Keratinocyte (primary cell): Measurements from ENCODE around the gene PFAS. TPM values are rescaled to one million over a fixed set of nuclear protein-coding genes. Genes with fewer than 3 reads are reported as not detected.

Experiments used
- DNase-seq: peaks from one replicate; pipeline ENCODE4 v3.0.0-alpha.2; 2011; ENCODE audit warnings: low read depth, missing footprints, low spot score
- FAIRE-seq: peaks from 2 replicates; lab custom pipeline; 2011; peaks lifted over from hg19 to GRCh38; lab: Jason Lieb, UNC
- H2AFZ ChIP-seq: 2 replicates; pipeline ENCODE4 v1.6.0; 2012; ENCODE audit warnings: low read length, control low read depth, inconsistent platforms; ENCODE audit not compliant: control insufficient read depth
- H3K27ac ChIP-seq: 2 replicates; pipeline ENCODE4 v1.5.1; 2011; ENCODE audit warnings: low read length; ENCODE audit not compliant: control insufficient read depth, insufficient read depth
- H3K27me3 ChIP-seq: 3 replicates; pipeline ENCODE4 v1.6.0; 2011; ENCODE audit warnings: low read length; ENCODE audit not compliant: control insufficient read depth, insufficient read depth; ENCODE audit errors: extremely low read depth
- H3K36me3 ChIP-seq, 2 experiments: 2 replicates in 1 of 2; 3 replicates in 1 of 2; pipeline ENCODE4 v1.5.1; 2011; ENCODE audit warnings: low read length in 2 of 2, mild to moderate bottlenecking in 1 of 2; ENCODE audit not compliant: control insufficient read depth in 2 of 2, insufficient read depth in 2 of 2; ENCODE audit errors: extremely low read depth in 1 of 2
- H3K4me1 ChIP-seq: 3 replicates; pipeline ENCODE4 v1.5.1; 2011; ENCODE audit warnings: low read length; ENCODE audit not compliant: control insufficient read depth, insufficient read depth; ENCODE audit errors: extremely low read depth
- H3K4me2 ChIP-seq: 3 replicates; pipeline ENCODE4 v1.6.0; 2011; ENCODE audit warnings: low read depth, low read length; ENCODE audit not compliant: control insufficient read depth, insufficient read depth; ENCODE audit errors: extremely low read depth
- H3K4me3 ChIP-seq, 3 experiments: fragments of 200-600 bp in 1 of 3; sonication (generic) in 1 of 3; 2 replicates in 2 of 3; 3 replicates in 1 of 3; pipeline ENCODE4 v1.5.1; 2011 to 2016; ENCODE audit warnings: low read length in 3 of 3, mild to moderate bottlenecking in 3 of 3, control low read depth in 2 of 3, inconsistent platforms in 1 of 3, low read depth in 1 of 3, mixed read lengths in 1 of 3, mixed run types in 1 of 3, moderate library complexity in 1 of 3; ENCODE audit not compliant: control insufficient read depth in 2 of 3, insufficient read depth in 2 of 3; ENCODE audit errors: extremely low read depth in 1 of 3
- H3K79me2 ChIP-seq: 2 replicates; pipeline ENCODE4 v1.6.0; 2012; ENCODE audit warnings: low read length; ENCODE audit not compliant: control insufficient read depth, insufficient read depth
- H3K9ac ChIP-seq: 3 replicates; pipeline ENCODE4 v1.6.0; 2011; ENCODE audit warnings: low read length; ENCODE audit not compliant: control insufficient read depth, insufficient read depth; ENCODE audit errors: extremely low read depth
- H3K9me1 ChIP-seq: 3 replicates; pipeline ENCODE4 v1.6.0; 2011; ENCODE audit warnings: low read length; ENCODE audit not compliant: control insufficient read depth, insufficient read depth; ENCODE audit errors: extremely low read depth
- H3K9me3 ChIP-seq: 2 replicates; pipeline ENCODE4 v1.5.1; 2012; ENCODE audit warnings: low read depth, low read length; ENCODE audit not compliant: control insufficient read depth
- H4K20me1 ChIP-seq: 3 replicates; pipeline ENCODE4 v1.6.0; 2011; ENCODE audit warnings: low read length; ENCODE audit not compliant: control insufficient read depth, insufficient read depth; ENCODE audit errors: extremely low read depth
- CTCF ChIP-seq, 3 experiments: IDR thresholded peaks in 1 of 3; conservative IDR thresholded peaks in 1 of 3; optimal IDR thresholded peaks in 1 of 3; 2 replicates in 2 of 3; 3 replicates in 1 of 3; pipeline versions ENCODE3 to v1.5.1; 2011; ENCODE audit warnings: low read length in 3 of 3, mild to moderate bottlenecking in 3 of 3, moderate library complexity in 2 of 3, control low read depth in 1 of 3, inconsistent platforms in 1 of 3; ENCODE audit not compliant: insufficient read depth in 2 of 3; ENCODE audit errors: extremely low read depth in 1 of 3
- EZH2 ChIP-seq: IDR thresholded peaks from one replicate; pipeline ENCODE4 v1.6.1; 2012; ENCODE audit warnings: inconsistent platforms, mild to moderate bottlenecking, low read length, moderate library complexity
- dilution Hi-C: fragments of 300-500 bp; cut with MboI; formaldehyde crosslinking; loops from one replicate; pipeline ENCODE4 v1.7.0; 2020; ENCODE audit warnings: low sequenced_read_pairs; ENCODE audit not compliant: extremely low pct_ligation_motif_present
- polyA plus RNA-seq, 5 experiments: library from polyadenylated mRNA; depleted of rRNA in 3 of 5; stranded (reverse) in 3 of 5; stranded (forward) in 1 of 5; unstranded in 1 of 5; fragments of >200 nt; gene quantifications; 1 replicate in 1 of 5; 2 replicates in 3 of 5; 3 replicates in 1 of 5; pipeline versions ENCODE4 v1.2.1 to v1.2.3, GENCODE V29; 2011 to 2012; ENCODE audit warnings: missing spikeins in 2 of 5, low read depth in 1 of 5, low replicate concordance in 1 of 5

PFAS gene
- polyA plus RNA-seq, 1 donor (not counting 4 experiments of a cell fraction or from before 2014, with no cell fraction given) = 14.1 TPM

DNA sequence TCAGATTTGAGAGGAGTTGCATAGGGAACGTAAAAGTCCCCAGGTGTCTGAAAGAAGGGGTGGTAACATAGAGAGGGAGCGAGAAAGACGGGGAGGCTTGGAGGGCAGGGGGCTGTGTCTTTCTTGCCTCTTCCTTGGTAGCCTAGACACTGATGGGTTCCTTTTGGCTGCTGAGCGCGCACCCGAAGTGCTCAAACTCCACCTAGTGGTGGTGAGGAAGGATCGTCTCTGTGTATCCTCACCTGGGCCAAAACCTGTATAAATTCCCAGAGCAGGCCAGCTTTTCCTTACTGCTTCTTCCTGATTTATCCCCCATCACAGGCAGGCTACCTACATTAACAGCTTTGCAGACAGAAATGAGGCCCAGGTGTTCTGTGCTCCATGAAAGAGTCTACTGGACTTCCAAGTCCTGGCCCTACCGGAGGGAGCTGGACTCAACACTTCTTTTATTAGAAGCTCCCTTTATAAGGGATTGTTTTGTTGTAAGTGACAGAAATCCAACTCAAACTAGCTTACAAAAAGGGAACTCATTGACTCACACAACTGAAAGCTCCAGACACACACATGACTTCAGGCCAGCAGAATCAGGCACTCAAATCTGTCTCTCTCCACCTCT, 51.6 kb downstream of the PFAS start:
- H3K79me2 ChIP-seq = no peaks in the 10 kb centered on the region
- no peak overlapping the region for H2AFZ ChIP-seq
- DNase-seq (no peak), FAIRE-seq (peak; percentile 79)
- TF ChIP-seq CTCF (optimal IDR thresholded peaks at IDR 0.05 in 1 of 3, IDR thresholded peaks at IDR 0.05 in 1 of 3, conservative IDR thresholded peaks at IDR 0.05 in 1 of 3; ENCODE audit: extremely low read depth in 1 of 3, insufficient read depth in 2 of 3, low read length in 3 of 3) = peak; percentile 89 to 97 (median 92)
- no peak for TF ChIP-seq EZH2
- no peaks in the 10 kb centered on the region for H3K36me3 ChIP-seq
- dilution Hi-C loops = no loop called here
- H3K9me1 ChIP-seq = no peaks in the 10 kb centered on the region
- no peak overlapping the region for H3K4me2 ChIP-seq
- no peak overlapping the region for H3K9ac ChIP-seq
- no peaks in the 10 kb centered on the region for H3K27me3 ChIP-seq
- H3K4me1 ChIP-seq = no peaks in the 10 kb centered on the region
- no peak overlapping the region for H3K27ac ChIP-seq
- no peak overlapping the region for H3K4me3 ChIP-seq
- no peaks in the 10 kb centered on the region for H4K20me1 ChIP-seq
- no peaks in the 10 kb centered on the region for H3K9me3 ChIP-seq

DNA sequence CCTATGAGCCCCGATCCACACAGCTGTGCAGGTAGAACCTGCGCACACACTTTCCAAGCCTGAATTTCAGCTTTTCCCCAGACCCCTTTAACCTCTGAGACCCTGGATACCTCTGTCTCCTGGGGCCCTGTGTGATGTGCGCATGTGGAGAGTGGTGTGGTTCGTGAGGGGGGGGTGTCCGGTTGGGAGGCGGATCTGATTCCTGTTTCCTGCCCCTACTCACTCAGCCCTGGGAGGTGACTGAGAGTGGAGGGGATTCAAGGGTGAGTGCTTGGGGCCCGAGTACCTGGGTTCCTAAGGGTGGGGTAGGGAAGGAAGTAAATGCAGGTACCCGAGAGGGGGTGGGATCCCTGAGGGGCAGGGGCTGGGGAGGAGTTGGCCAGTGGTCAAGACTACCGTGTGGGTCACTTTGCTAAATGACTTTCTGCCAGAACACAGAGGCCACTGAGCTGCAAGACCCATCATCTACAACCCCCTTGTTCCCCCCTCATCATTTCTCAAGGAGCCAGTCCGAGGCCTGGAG, 61.6 kb downstream of the PFAS start:
- H3K27ac ChIP-seq = no peak overlapping the region
- FAIRE-seq (no peak), DNase-seq (no peak)
- H3K4me3 ChIP-seq = no peak overlapping the region
- H2AFZ ChIP-seq = no peak overlapping the region
- no peak for TF ChIP-seq CTCF (optimal IDR thresholded peaks at IDR 0.05 in 1 of 3, IDR thresholded peaks at IDR 0.05 in 1 of 3, conservative IDR thresholded peaks at IDR 0.05 in 1 of 3; ENCODE audit: extremely low read depth in 1 of 3, insufficient read depth in 2 of 3, low read length in 3 of 3)
- no peak for TF ChIP-seq EZH2
- H4K20me1 ChIP-seq = no peaks in the 10 kb centered on the region
- H3K9me3 ChIP-seq = no peaks in the 10 kb centered on the region
- H3K79me2 ChIP-seq = no peaks in the 10 kb centered on the region
- H3K27me3 ChIP-seq = peaks cover 32% of the 10 kb centered on the region
- no peak overlapping the region for H3K4me2 ChIP-seq
- H3K36me3 ChIP-seq = no peaks in the 10 kb centered on the region
- dilution Hi-C loops = no loop called here
- no peak overlapping the region for H3K9ac ChIP-seq
- no peaks in the 10 kb centered on the region for H3K9me1 ChIP-seq
- peaks cover 5% of the 10 kb centered on the region for H3K4me1 ChIP-seq
